ENCODE measurements around the gene NCEH1. TPM values are rescaled to one million over a fixed set of nuclear protein-coding genes. Genes with fewer than 3 reads are reported as not detected.

NCEH1 gene
- total and polyA plus RNA-seq, 10 of the 15 experiments (the other 5 are each of a cell fraction or from before 2014, with no cell fraction given) = 1.8 to 8.1 (median 4.5) TPM

GRCh38 chr3:172709774-172710663 lies 848 bp downstream of the NCEH1 start:
- POLR2A ChIA-PET = interaction anchor here (1.1 to 1.2 kb wide), 3 partner anchors 40 to 45 kb away, joined by 3 to 4 read pairs (median 4); partner anchors contain the start of gene ECT2
- intact Hi-C loops (cut with micrococcal nuclease; ENCODE audit: unreplicated experiment) = no loop called here
- no TSS peak for BruUV-seq (replicated peaks)
- Histone ChIP-seq H3K9ac (ENCODE audit: control insufficient read depth, insufficient read depth, low read length) (peak overlapping the region; percentile 64; the same call in 1 of the 2 replicates), H2AFZ (ENCODE audit: control insufficient read depth, low read depth, low read length) (peak overlapping the region; percentile 88), H3K27ac (ENCODE audit: control insufficient read depth, insufficient read depth) (no peak overlapping the region), H3K4me3 (peak overlapping the region; percentile 67), H3K79me2 (ENCODE audit: control insufficient read depth, insufficient read depth, low read length) (no peaks in the 10 kb centered on the region; the same call in 1 of the 2 replicates), H3K4me1 (ENCODE audit: control insufficient read depth, insufficient read depth, low read length) (no peaks in the 10 kb centered on the region; the same call in 1 of the 2 replicates), H3K4me2 (ENCODE audit: control insufficient read depth, insufficient read depth) (peak overlapping the region; percentile 96), H4K20me1 (ENCODE audit: control insufficient read depth, insufficient read depth) (no peaks in the 10 kb centered on the region), H3K27me3 (replicated peaks in 1 of 2; ENCODE audit: control insufficient read depth in 2 of 2, insufficient read depth in 2 of 2, low read length in 1 of 2) (no peaks in the 10 kb centered on the region), H3K9me3 (replicated peaks; ENCODE audit: control insufficient read depth, insufficient read depth, low read length) (no peaks in the 10 kb centered on the region), H3K36me3 (ENCODE audit: control insufficient read depth in 2 of 2, insufficient read depth in 2 of 2, low read length in 1 of 2) (no peaks in the 10 kb centered on the region)
- WGBS (ENCODE audit: insufficient coverage, insufficient replicate concordance, low lambda C conversion rate, missing lambda C conversion rate) = 6% methylated on average over 17 of the region's 17 CpGs
- FAIRE-seq (no peak), DNase-seq (ENCODE audit: low read depth, low spot score) (no peak), ATAC-seq (peak; percentile 34)
- CTCF ChIA-PET = interaction anchor here (0.6 to 3.5 kb wide), 17 partner anchors 8 to 378 kb away, joined by 3 to 53 read pairs (median 4); partner anchors contain the start of gene ECT2
- RAD21 ChIA-PET (ENCODE audit: unreplicated experiment) = interaction anchor here (1.0 to 3.2 kb wide), 5 partner anchors 18 to 61 kb away, joined by 3 to 18 read pairs (median 4); no protein-coding TSS in a partner anchor
- SMC1A ChIA-PET (ENCODE audit: uncharacterized antibody, unreplicated experiment) = interaction anchor here (1.2 to 1.9 kb wide), 4 partner anchors 8 to 37 kb away, joined by 3 to 13 read pairs (median 6); no protein-coding TSS in a partner anchor
- TF ChIP-seq, protein P1, sequence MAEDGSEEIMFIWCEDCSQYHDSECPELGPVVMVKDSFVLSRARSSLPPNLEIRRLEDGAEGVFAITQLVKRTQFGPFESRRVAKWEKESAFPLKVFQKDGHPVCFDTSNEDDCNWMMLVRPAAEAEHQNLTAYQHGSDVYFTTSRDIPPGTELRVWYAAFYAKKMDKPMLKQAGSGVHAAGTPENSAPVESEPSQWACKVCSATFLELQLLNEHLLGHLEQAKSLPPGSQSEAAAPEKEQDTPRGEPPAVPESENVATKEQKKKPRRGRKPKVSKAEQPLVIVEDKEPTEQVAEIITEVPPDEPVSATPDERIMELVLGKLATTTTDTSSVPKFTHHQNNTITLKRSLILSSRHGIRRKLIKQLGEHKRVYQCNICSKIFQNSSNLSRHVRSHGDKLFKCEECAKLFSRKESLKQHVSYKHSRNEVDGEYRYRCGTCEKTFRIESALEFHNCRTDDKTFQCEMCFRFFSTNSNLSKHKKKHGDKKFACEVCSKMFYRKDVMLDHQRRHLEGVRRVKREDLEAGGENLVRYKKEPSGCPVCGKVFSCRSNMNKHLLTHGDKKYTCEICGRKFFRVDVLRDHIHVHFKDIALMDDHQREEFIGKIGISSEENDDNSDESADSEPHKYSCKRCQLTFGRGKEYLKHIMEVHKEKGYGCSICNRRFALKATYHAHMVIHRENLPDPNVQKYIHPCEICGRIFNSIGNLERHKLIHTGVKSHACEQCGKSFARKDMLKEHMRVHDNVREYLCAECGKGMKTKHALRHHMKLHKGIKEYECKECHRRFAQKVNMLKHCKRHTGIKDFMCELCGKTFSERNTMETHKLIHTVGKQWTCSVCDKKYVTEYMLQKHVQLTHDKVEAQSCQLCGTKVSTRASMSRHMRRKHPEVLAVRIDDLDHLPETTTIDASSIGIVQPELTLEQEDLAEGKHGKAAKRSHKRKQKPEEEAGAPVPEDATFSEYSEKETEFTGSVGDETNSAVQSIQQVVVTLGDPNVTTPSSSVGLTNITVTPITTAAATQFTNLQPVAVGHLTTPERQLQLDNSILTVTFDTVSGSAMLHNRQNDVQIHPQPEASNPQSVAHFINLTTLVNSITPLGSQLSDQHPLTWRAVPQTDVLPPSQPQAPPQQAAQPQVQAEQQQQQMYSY (CRISPR knock-in tag; IDR thresholded peaks at IDR 0.05) = no peak
- no peak for TF ChIP-seq SIX5 (IDR thresholded peaks at IDR 0.05; ENCODE audit: low read depth, low read length, severe bottlenecking)
- peak; percentile 79 for TF ChIP-seq NFYB (IDR thresholded peaks at IDR 0.05; ENCODE audit: insufficient read depth, low read depth, low read length)
- no peak for TF ChIP-seq CBFB (IDR thresholded peaks at IDR 0.05; ENCODE audit: low read depth)
- in situ Hi-C loops (cut with MboI) = no loop called here
